Ishikawa (cell line): ENCODE measurements around the gene FAM163B.

Experiments used
- MAX ChIP-seq: IDR thresholded peaks from 2 replicates; pipeline ENCODE4 v1.6.1; 2012
- NFIC ChIP-seq: IDR thresholded peaks from 2 replicates; pipeline ENCODE4 v1.6.1; 2012
- TCF12 ChIP-seq: IDR thresholded peaks from 2 replicates; pipeline ENCODE4 v1.6.1; 2012; ENCODE audit warnings: low read depth

GRCh38 chr9:133570691-133571080 is 38.5 kb downstream of the FAM163B start:
- TF ChIP-seq MAX (no peak), NFIC (no peak), TCF12 (no peak)
